ENCODE measurements around the gene ZNF664.

Gene ZNF664

GRCh38 chr12:124010687-124011086, 37.7 kb downstream of the ZNF664 start:
- DNase-seq (ENCODE audit: low read depth), result no peak

GRCh38 chr12:124011435-124012115, 38.6 kb downstream of the ZNF664 start:
- DNase-seq (ENCODE audit: low read depth), result no peak

DNA sequence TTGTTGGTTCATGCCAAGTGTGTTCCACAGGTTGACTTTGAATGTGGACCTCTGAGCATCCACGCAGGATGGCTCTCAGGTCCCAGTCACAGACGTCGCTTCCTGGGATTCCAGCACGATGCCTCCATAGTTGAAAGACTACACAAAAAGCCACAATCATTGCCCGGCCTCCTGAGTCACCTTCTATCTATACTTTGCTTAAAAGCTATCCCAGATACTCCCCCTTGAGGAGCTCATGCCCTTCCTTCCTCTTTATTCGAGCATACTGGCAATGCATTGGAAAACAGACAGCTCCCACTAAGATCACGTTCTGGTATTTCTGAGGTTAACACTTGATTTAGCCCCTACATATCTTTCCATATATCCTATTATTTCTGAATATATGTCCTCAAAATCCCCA, 40.1 kb downstream of the ZNF664 start:
- no peak for DNase-seq (ENCODE audit: low read depth)

- DNase-seq (ENCODE audit: low read depth), result no peak
Measured at GRCh38 chr12:124015494-124016461, 42.8 kb downstream of the ZNF664 start.

GRCh38 chr12:124017064-124017463, 44.0 kb downstream of the ZNF664 start:
- no peak for DNase-seq (ENCODE audit: low read depth)

GRCh38 chr12:124018539-124018938, 45.5 kb downstream of the ZNF664 start:
- DNase-seq (ENCODE audit: low read depth), result peak; percentile 38

DNA sequence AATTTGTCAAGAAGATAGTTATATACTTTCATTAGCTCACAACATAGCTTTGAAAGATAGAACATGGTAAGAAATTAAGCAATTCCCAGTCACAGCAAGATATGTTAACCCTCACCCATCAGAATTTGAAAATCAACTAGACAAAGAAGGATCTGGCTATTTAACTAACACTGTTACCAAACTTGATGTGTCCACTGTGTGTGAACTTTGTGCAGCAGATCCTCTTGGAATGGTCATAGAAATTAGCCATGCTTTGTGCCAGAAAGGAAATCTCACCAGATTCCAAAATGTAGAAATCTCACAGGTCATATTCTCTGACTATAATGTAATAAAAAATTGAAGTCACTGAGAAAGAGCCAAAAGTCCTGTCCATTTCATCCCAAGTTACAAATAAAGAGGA, 46.1 kb downstream of the ZNF664 start:
- no peak for DNase-seq (ENCODE audit: low read depth)

DNA sequence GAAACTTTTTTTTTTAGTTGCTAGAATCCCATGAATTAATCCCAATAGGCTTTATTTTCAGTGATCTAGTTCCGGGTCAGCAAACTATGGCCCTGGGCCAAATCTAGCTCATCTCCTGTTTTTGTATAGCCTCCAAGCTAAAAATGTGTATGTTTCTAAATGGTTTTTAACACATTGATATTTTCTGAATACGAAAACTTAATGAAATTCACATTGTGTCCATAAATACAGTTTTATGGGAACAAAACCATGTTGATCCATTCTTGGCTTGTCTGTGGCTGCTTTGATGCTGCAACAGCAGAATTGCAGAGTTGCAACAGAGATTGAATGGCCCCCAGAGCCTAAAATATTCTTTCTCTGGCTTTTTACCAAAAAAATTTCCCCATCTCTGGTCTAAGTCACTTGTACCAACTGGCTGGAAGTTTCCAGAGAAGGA, 47.5 kb downstream of the ZNF664 start:
- DNase-seq (ENCODE audit: low read depth), result peak; percentile 88

DNA sequence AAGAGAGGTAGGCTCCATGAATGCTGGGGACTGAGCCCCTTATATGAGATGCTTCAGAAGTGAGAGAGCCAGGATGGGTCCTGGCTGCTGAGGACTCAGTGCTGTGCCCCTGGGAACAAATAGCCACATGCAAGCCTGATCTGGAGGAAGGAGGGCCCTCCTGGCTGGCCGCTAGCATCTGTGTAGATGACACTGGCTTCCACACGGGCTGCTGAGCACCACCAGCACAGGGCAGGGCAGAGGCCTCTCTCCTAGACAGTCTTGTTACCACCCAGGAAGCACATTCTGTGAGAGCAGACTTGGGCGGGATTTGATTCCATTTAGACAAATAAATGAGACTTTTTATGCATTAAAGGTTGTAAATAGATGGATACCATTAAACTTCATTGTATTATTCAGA, 48.0 kb downstream of the ZNF664 start:
- peak; percentile 10 for DNase-seq (ENCODE audit: low read depth)

DNA sequence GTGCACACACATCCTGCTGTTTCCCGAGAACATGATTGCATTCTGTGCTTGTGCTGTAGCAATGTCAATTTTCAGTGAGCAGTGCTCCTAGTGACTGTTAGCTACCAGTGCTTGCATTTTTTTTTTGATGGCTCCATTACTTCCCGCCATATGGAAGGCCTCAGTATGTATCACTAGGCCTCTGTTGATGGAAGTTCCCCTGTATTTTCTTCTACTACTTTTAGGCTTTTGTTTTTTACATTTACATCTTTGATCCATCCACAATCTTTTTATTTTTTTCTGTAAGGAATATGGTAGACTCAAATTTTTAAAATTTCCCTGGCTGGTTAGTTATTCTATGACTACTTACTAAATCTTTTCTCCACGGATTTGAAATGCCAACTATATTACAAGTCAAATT, 49.1 kb downstream of the ZNF664 start:
- no peak for DNase-seq (ENCODE audit: low read depth)

- peak; percentile 57 for DNase-seq (ENCODE audit: low read depth)
Measured at GRCh38 chr12:124024263-124024678, 51.3 kb downstream of the ZNF664 start.

DNA sequence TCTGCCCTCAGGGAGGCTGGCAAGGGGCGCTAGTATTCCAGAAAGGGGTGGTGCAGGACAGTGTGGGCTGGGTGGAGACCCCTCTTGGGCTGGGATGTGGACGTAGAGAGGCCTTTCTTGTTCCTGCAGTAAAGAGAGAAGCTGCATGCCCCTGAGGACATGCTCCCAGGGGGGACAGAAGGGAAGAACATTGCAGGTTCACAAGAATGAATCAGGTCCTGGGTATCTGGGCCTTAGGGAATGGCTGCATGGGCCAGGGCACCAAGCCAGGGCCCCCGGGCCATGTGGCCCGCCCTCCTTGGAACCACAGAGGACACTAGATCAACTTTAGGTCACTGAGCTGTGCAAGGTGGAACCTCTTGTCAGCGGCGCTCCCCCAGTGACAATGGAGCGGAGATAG, 51.8 kb downstream of the ZNF664 start:
- DNase-seq (ENCODE audit: low read depth), result no peak

GRCh38 chr12:124025661-124026060, 52.6 kb downstream of the ZNF664 start:
- DNase-seq (ENCODE audit: low read depth), result no peak

DNA sequence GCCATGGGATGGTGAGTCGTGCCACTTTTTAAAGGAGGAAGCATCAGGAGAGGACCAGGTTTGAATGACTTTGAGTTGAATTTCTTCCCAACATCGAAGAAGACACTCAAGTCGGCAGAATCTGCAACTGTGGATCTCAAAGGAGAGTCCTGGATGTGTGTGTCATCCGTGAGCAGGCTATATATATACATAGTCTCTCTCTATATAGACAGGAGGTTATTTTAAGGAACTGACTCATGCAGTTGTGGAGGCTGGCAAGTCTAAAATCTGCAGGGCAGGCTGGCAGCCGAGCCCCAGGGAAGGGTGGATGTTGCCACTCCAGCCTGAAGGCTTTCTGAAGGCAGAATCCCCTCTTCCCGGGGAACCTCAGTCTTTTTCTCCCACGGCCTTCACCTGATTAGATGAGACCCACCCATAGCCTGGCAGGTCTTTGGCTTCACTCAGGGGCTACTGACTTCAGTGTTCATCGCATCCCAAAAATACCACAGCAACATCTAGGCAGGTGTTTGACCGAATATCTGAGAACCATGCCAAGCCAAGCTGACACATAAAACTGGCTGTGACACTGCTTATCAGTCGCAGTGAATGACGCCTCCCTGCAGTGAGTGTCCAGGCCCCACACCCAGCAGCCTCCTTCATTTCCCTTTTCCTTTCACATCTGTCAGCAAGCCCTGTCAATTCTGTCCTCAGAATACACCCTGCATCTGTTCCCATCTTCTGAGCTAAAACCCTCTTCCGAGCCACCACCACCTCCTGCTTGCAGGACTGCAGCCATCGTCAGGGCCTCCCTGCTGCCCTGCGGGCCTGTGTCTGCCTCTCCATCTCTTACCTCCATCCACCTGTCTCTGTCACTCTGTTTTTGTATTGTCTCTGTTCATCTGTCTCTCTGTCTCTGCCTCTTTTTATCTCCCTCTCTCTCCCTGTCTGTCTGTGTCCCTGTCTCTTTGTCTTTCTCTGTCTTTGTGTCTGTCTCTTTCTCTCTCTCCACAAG, 54.0 kb downstream of the ZNF664 start:
- DNase-seq (ENCODE audit: low read depth), result peak; percentile 41

DNA sequence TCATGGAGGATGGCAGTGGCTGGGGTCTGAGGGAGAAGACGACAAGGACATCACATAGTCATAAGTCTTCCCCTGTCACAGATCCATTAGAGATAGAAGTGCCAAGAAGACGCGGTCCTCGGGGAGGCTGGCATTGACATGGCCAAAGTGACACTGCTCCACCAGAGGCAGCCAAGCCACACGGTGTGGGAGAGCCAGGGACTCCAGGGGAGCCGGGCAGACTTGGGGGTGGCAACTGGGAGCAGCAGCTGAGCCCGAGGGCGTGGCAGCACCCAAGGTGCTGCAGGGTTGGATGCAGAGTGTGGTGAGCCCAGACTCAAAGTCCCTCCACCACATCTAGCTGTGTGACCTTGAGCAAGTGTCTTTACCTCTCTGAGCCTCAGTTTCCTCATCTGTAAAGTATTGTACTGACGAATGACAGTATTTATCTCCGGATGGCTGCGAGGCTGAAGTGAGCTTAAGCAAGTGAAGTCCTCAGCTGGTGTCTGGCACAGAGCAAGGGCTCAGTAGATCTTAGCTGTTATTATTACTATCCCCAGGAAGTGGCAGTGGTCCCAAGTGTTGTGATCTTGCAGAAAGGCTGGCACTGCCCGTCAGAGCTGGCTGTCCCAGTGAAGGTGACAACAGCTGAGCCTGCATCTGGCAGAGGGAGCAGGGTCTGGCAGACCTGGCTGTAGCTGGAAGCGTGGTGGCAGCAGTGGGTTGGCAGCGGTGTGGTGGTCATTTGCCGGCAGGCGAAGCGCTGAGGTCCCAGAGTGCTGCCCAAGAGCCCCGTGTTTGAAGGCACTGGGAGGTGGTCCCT, 54.9 kb downstream of the ZNF664 start:
- DNase-seq (ENCODE audit: low read depth), result no peak

GRCh38 chr12:124028555-124028925, 55.5 kb downstream of the ZNF664 start:
- no peak for DNase-seq (ENCODE audit: low read depth)

DNA sequence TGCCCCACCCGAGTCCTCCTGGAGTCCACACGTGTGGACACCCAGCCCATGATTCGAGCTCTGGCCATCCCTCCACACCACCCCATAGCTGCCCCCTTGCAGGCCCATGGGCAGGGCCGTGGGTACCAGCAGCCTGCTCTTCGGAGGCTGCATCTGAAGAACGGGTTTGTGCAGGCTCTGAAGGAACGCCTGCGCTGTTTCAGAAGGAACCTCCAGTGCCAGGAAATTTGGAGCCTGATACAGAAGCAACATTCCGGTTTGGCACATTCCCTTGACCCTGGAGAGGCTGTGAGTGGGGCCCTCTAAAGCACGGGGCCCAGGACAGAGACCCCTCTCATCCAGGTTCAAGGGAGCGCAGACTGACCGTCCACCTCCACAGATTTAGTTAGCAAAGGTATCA, 57.0 kb downstream of the ZNF664 start:
- DNase-seq (ENCODE audit: low read depth), result no peak

DNA sequence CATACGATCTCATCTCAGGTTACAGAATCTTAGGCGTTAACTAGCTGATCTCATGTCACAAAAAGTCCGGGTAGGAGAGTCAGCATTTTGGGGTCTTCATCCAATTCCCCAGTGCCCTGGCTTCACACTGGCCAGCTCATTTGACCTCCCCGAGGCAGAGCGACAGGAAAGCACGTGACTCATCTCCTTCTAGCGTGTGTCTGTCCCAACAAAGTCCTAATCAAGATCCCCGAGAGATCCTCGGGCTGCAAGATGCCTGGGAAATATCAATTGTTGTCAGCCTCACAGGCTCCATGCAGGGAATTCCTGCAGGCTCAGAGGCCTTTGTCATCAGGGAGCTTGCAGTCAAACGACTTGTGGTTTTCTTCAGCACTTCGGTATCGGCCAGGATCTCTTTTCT, 57.5 kb downstream of the ZNF664 start:
- DNase-seq (ENCODE audit: low read depth), result peak; percentile 67

GRCh38 chr12:124031058-124031457, 58.0 kb downstream of the ZNF664 start:
- DNase-seq (ENCODE audit: low read depth), result no peak

DNA sequence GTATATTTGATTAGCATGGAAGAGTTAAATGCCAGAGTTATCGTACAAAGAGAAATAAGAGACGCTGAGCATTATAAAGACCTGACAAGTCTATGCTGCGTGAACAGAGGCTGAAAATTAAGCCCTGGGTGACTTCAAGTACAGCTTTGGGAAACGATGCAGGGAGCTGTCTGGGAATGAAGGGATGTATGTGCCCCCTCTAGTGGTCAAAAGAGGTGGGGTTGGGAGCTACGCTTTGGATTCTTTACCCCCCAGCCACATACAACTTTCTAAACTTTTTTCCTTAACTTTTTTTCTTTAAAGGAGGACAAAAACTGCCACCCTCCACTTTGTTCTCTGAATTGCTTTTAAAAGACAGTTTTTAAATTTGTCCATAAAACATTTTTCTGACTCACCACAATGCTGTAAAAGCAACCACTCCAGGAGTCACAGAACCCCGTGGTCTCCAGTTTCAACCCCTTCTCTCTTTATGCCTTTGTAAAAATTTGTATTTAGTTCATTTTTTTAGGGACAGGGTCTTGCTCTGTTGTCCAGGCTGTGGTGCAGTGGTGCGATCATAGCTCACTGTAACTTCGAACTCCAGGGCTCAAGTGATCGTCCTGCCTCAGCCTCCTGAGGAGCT, 59.4 kb downstream of the ZNF664 start:
- DNase-seq (ENCODE audit: low read depth), result peak; percentile 62

- DNase-seq (ENCODE audit: low read depth), result no peak
Measured at GRCh38 chr12:124033859-124034258, 60.8 kb downstream of the ZNF664 start.
